Calu3 (cell line): ENCODE results near the gene SLC6A6. TPM values are rescaled to one million over a fixed set of nuclear protein-coding genes. Genes with fewer than 3 reads are reported as not detected.

Experiments used
- Bru-seq: library from RNA; stranded (reverse); fragments of 400-500 nt; gene quantifications from one replicate; lab custom pipeline; 2021; lab: Mats Ljungman, UMichigan
- BruChase-seq, 2 experiments: library from RNA; stranded (reverse); fragments of 400-500 nt; gene quantifications; one replicate each; lab custom pipeline; 2021; lab: Mats Ljungman, UMichigan
- BruUV-seq: library from RNA; stranded (reverse); fragments of 400-500 nt; replicated peaks from 2 replicates; lab custom pipeline; 2021; lab: Mats Ljungman, UMichigan
- CTCF ChIA-PET: fragments of 300-600 bp; sonication (Branson Sonifier 250); formaldehyde crosslinking; loops from one replicate; lab custom pipeline; 2022; ENCODE audit warnings: antibody characterized with exemption; lab: Charles Lee
- DNase-seq: peaks from one replicate; pipeline ENCODE4 v3.0.0; 2022
- H3K27ac Mint-ChIP-seq: one replicate; pipeline ENCODE4 v1.8.0; 2022; ENCODE audit warnings: mixed read lengths; ENCODE audit not compliant: unreplicated experiment
- H3K27me3 Mint-ChIP-seq: one replicate; pipeline ENCODE4 v1.8.0; 2022; ENCODE audit warnings: mixed read lengths; ENCODE audit not compliant: unreplicated experiment
- H3K36me3 Mint-ChIP-seq: one replicate; pipeline ENCODE4 v1.8.0; 2022; ENCODE audit warnings: mild to moderate bottlenecking, moderate library complexity, mixed read lengths; ENCODE audit not compliant: insufficient read depth, unreplicated experiment
- H3K4me1 Mint-ChIP-seq: one replicate; pipeline ENCODE4 v1.8.0; 2022; ENCODE audit warnings: mild to moderate bottlenecking, low read depth, mixed read lengths; ENCODE audit not compliant: unreplicated experiment
- H3K4me3 Mint-ChIP-seq: one replicate; pipeline ENCODE4 v1.8.0; 2022; ENCODE audit warnings: mild to moderate bottlenecking, low read depth, moderate library complexity, mixed read lengths; ENCODE audit not compliant: unreplicated experiment
- H3K9me3 Mint-ChIP-seq: one replicate; pipeline ENCODE4 v1.8.0; 2022; ENCODE audit warnings: low read depth, mixed read lengths; ENCODE audit not compliant: unreplicated experiment
- intact Hi-C: fragments of 100-400 bp; cut with micrococcal nuclease; formaldehyde crosslinking; loops from one replicate; pipeline ENCODE4 v1.10.0; 2022; ENCODE audit not compliant: unreplicated experiment
- long read RNA-seq: library from polyadenylated mRNA; stranded (forward); transcript quantifications from one replicate; pipeline ENCODE4 v2.0.0, GENCODE V29; 2022
- total RNA-seq: library from RNA; stranded (reverse); gene quantifications from 2 replicates; pipeline ENCODE4 v1.2.3, GENCODE V29; 2022
- TF ChIP-seq, protein P1 (sequence below): fragments of 200-600 bp; IDR thresholded peaks from one replicate; pipeline ENCODE4 v1.8.0; 2022; ENCODE audit warnings: antibody characterized with exemption; ENCODE audit not compliant: unreplicated experiment

Gene SLC6A6
- 46.3 and 48.3 TPM in 2 replicates for total RNA-seq
- Bru-seq, nascent RNA: percentile 79 among the genes with signal in this experiment
- BruChase-seq, experiment 1, labeled RNA remaining after a 6-hour chase: percentile 80 among the genes with signal in this experiment
- percentile 75 among the genes with signal in this experiment for BruChase-seq, experiment 2, labeled RNA remaining after a 2-hour chase
- long read RNA-seq, full-length matches to known transcripts: 6 of 37 reads
- long read RNA-seq, partial matches to known transcripts: 3 of 37 reads
- long read RNA-seq, other reads (novel, unspliced or antisense): 28 of 37 reads

- H3K9me3 Mint-ChIP-seq: no peaks in the 10 kb centered on the region
- CTCF ChIA-PET: interaction anchor here (0.6 to 2.1 kb wide), 7 partner anchors 19 to 1374 kb away, joined by 3 to 13 read pairs (median 3); no protein-coding TSS in a partner anchor
- no TSS peak for BruUV-seq
- peaks cover 61% of the 10 kb centered on the region for H3K36me3 Mint-ChIP-seq
- intact Hi-C loops: loop anchor here (2.0 kb wide), 1 partner anchor 56 kb away; no protein-coding TSS in a partner anchor
- H3K27ac Mint-ChIP-seq: peak within 1 kb of the TSS; percentile 74
- peak within 1 kb of the TSS; percentile 97 for H3K4me3 Mint-ChIP-seq
- H3K4me1 Mint-ChIP-seq: peaks cover 18% of the 10 kb centered on the region
- TF ChIP-seq, protein P1, sequence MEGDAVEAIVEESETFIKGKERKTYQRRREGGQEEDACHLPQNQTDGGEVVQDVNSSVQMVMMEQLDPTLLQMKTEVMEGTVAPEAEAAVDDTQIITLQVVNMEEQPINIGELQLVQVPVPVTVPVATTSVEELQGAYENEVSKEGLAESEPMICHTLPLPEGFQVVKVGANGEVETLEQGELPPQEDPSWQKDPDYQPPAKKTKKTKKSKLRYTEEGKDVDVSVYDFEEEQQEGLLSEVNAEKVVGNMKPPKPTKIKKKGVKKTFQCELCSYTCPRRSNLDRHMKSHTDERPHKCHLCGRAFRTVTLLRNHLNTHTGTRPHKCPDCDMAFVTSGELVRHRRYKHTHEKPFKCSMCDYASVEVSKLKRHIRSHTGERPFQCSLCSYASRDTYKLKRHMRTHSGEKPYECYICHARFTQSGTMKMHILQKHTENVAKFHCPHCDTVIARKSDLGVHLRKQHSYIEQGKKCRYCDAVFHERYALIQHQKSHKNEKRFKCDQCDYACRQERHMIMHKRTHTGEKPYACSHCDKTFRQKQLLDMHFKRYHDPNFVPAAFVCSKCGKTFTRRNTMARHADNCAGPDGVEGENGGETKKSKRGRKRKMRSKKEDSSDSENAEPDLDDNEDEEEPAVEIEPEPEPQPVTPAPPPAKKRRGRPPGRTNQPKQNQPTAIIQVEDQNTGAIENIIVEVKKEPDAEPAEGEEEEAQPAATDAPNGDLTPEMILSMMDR: peak; percentile 25
- DNase-seq: peak; percentile 94
- H3K27me3 Mint-ChIP-seq: no peaks in the 10 kb centered on the region
Measured at GRCh38 chr3:14402304-14402811, at the start of gene SLC6A6. TSS of gene SLC6A6 (plus strand) at chr3:14402606. CDS start at chr3:14443635, 41,029 bp downstream.

DNA sequence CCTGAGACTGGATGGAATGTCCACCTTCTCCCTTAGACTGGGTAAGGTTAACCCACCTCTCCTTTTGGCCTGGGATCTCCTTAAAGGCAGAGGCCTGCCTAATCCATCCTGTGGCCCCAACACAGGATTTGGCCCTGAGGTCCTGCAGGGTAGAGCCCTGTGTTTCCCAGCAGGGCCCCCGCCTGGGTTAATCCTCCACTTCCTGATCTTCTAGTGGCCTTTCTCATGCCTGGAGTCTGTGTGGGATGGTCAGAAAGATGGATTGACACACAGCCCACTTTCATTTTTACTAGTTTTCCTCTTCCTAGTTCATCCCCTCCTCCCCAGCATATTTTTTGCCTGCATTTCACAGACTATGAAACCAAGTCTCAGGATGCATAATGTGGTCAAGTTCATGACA, 48.9 kb upstream of the SLC6A6 start:
- no peak overlapping the region for H3K27ac Mint-ChIP-seq
- CTCF ChIA-PET: interaction anchor here (0.6 kb wide), 1 partner anchor 137 kb away, joined by 3 read pairs; no protein-coding TSS in a partner anchor
- H3K4me3 Mint-ChIP-seq: no peak overlapping the region
- no peaks in the 10 kb centered on the region for H3K9me3 Mint-ChIP-seq
- H3K27me3 Mint-ChIP-seq: peaks cover 2% of the 10 kb centered on the region
- intact Hi-C loops: no loop called here
- BruUV-seq: no TSS peak
- H3K4me1 Mint-ChIP-seq: no peaks in the 10 kb centered on the region
- TF ChIP-seq, protein P1: no peak
- H3K36me3 Mint-ChIP-seq: no peaks in the 10 kb centered on the region
- DNase-seq: no peak

GRCh38 chr3:14357463-14357862, 44.9 kb upstream of the SLC6A6 start:
- no peak for DNase-seq
- no peak overlapping the region for H3K4me3 Mint-ChIP-seq
- CTCF ChIA-PET: interaction anchor here (0.5 to 1.0 kb wide), 3 partner anchors 12 to 50 kb away, joined by 3 read pairs; no protein-coding TSS in a partner anchor
- intact Hi-C loops: no loop called here
- H3K4me1 Mint-ChIP-seq: peaks cover 8% of the 10 kb centered on the region
- H3K27ac Mint-ChIP-seq: no peak overlapping the region
- no TSS peak for BruUV-seq
- H3K27me3 Mint-ChIP-seq: peaks cover 13% of the 10 kb centered on the region
- no peaks in the 10 kb centered on the region for H3K9me3 Mint-ChIP-seq
- TF ChIP-seq, protein P1: no peak
- no peaks in the 10 kb centered on the region for H3K36me3 Mint-ChIP-seq

GRCh38 chr3:14358426-14359211, 43.8 kb upstream of the SLC6A6 start:
- TF ChIP-seq, protein P1: no peak
- Mint-ChIP-seq H3K4me3 (no peak overlapping the region), H3K4me1 (peaks cover 10% of the 10 kb centered on the region), H3K27ac (no peak overlapping the region), H3K9me3 (no peaks in the 10 kb centered on the region), H3K36me3 (no peaks in the 10 kb centered on the region), H3K27me3 (peaks cover 13% of the 10 kb centered on the region)
- intact Hi-C loops: no loop called here
- CTCF ChIA-PET: interaction anchor here (1.0 kb wide), 1 partner anchor 13 kb away, joined by 3 read pairs; no protein-coding TSS in a partner anchor
- BruUV-seq: no TSS peak
- DNase-seq: no peak
